ENCODE measurements around the gene PPP2R5C. TPM values are rescaled to one million over a fixed set of nuclear protein-coding genes. Genes with fewer than 3 reads are reported as not detected.

The PPP2R5C gene
- total and polyA plus RNA-seq, 8 donors = 103 to 176 (median 112) TPM

DNA sequence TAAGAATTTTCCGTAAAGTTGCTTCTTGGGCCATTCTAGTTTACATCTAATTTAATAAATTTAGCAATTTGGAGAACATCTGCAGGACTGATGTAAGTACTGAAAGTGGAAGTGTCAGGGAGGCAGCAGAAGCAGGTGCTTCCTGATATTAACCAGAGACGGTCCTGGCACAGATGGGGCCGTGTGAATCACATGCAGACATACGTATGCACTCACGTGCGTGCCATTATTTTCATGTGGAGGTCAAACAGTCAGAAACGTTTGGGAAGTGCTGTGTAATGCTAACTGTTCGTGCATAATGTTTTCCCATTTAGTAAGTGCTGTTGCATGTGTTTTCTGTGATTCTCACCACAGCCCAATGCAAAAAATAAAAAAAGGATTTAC, 115.0 kb downstream of the PPP2R5C start:
- intact Hi-C loops (cut with DNase I) = no loop called here
- ATAC-seq (peak; percentile 82), DNase-seq (peak in 3 of 4 donors; percentile 16 to 82 (median 51))
- Histone ChIP-seq H3K4me1 (peaks cover 7 to 49% of the 10 kb centered on the region in 2 donors), H3K36me3 (peaks cover 0 to 9% of the 10 kb centered on the region in 2 donors), H3K9me3 (no peaks in the 10 kb centered on the region), H3K27ac (peak overlapping the region; percentile 8 to 61), H3K27me3 (no peaks in the 10 kb centered on the region), H3K4me3 (no peak overlapping the region)
- TF ChIP-seq, protein P1, sequence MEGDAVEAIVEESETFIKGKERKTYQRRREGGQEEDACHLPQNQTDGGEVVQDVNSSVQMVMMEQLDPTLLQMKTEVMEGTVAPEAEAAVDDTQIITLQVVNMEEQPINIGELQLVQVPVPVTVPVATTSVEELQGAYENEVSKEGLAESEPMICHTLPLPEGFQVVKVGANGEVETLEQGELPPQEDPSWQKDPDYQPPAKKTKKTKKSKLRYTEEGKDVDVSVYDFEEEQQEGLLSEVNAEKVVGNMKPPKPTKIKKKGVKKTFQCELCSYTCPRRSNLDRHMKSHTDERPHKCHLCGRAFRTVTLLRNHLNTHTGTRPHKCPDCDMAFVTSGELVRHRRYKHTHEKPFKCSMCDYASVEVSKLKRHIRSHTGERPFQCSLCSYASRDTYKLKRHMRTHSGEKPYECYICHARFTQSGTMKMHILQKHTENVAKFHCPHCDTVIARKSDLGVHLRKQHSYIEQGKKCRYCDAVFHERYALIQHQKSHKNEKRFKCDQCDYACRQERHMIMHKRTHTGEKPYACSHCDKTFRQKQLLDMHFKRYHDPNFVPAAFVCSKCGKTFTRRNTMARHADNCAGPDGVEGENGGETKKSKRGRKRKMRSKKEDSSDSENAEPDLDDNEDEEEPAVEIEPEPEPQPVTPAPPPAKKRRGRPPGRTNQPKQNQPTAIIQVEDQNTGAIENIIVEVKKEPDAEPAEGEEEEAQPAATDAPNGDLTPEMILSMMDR (IDR thresholded peaks at IDR 0.05) = no peak

DNA sequence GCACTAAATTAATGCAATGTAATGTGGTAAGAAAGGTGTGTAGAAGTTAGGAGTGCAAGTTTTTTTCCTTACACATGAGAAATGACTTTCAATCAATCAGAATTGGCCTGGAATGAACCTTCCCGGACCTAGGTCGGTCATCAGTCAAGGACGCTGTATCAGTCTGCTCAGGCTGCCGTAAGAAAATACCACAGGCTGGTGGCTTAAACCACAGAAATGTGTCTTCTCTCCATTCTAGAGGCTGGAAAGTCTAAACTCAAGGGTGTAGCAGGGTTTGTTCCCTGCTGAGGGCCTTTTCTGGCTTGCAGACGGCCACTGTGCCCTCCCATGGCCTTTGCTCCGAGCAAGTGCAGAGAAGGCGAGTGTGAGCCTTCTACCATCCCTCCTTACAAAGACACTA, 116.3 kb downstream of the PPP2R5C start:
- TF ChIP-seq, protein P1 (IDR thresholded peaks at IDR 0.05) = no peak
- H3K36me3 ChIP-seq = peaks cover 0 to 20% of the 10 kb centered on the region in 2 donors
- no peaks in the 10 kb centered on the region for H3K9me3 ChIP-seq
- peaks cover 7 to 48% of the 10 kb centered on the region in 2 donors for H3K4me1 ChIP-seq
- H3K27ac ChIP-seq = no peak overlapping the region
- no peak for ATAC-seq
- no peaks in the 10 kb centered on the region for H3K27me3 ChIP-seq
- H3K4me3 ChIP-seq = no peak overlapping the region
- intact Hi-C loops (cut with DNase I) = no loop called here
- DNase-seq = no peak

- H3K4me1 ChIP-seq = peaks cover 7 to 46% of the 10 kb centered on the region in 2 donors
- no peaks in the 10 kb centered on the region for H3K9me3 ChIP-seq
- TF ChIP-seq, protein P1 (IDR thresholded peaks at IDR 0.05) = no peak
- H3K27me3 ChIP-seq = no peaks in the 10 kb centered on the region
- peaks cover 0 to 26% of the 10 kb centered on the region in 2 donors for H3K36me3 ChIP-seq
- H3K4me3 ChIP-seq = no peak overlapping the region
- DNase-seq (no peak), ATAC-seq (no peak)
- H3K27ac ChIP-seq = no peak overlapping the region
- intact Hi-C loops (cut with DNase I) = no loop called here
Measured at GRCh38 chr14:101878211-101878821, 116.8 kb downstream of the PPP2R5C start.

- no peak overlapping the region for H3K4me3 ChIP-seq
- intact Hi-C loops (cut with DNase I) = no loop called here
- H3K27me3 ChIP-seq = no peaks in the 10 kb centered on the region
- peaks cover 0 to 32% of the 10 kb centered on the region in 2 donors for H3K36me3 ChIP-seq
- no peak for ATAC-seq
- TF ChIP-seq, protein P1 (IDR thresholded peaks at IDR 0.05) = no peak
- DNase-seq = no peak
- no peaks in the 10 kb centered on the region for H3K9me3 ChIP-seq
- peaks cover 7 to 41% of the 10 kb centered on the region in 2 donors for H3K4me1 ChIP-seq
- H3K27ac ChIP-seq = no peak overlapping the region
Measured at GRCh38 chr14:101878822-101879528, 117.5 kb downstream of the PPP2R5C start.

All from left lung (tissue), 10 donors.